GM12864 (cell line): Measurements from ENCODE around the gene DTWD1.
"Not testable (repeated sequence)": the region's sequence is repeated elsewhere in the genome, so short reads cannot be mapped to it uniquely, and the experiment has no call there.

ENCODE experiments used
- DNase-seq: peaks from one replicate; pipeline ENCODE4 v3.0.0-alpha.2; 2011; ENCODE audit warnings: low read depth
- H3K4me3 ChIP-seq: 2 replicates; pipeline ENCODE4 v1.5.1; 2011; ENCODE audit warnings: mild to moderate bottlenecking, low read depth, low read length, control low read depth
- TF ChIP-seq, protein P1 (sequence below): IDR thresholded peaks from 2 replicates; pipeline ENCODE4 v1.5.1; 2011; ENCODE audit warnings: low read depth, mild to moderate bottlenecking, moderate library complexity, low read length, control low read depth, inconsistent platforms; ENCODE audit errors: missing control alignments

Gene DTWD1

DNA sequence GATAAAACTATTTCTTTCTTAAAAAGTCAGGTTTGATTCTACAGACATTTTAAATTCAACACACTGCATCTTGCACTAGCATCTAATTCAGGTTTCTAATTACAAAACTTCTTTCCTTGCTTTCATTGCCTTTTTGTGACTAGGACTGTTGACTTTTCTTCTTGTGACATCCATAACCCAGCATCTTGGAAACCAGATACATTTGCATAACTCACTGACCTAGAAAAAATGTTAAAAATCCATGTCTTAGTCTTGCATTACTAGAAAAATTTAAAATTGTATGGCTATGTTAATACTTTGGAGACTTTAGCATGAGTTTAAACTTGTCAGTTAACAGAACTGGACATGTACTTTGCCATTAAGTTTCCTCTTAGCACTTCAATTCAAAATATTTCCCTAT lies 72.7 kb downstream of the DTWD1 start:
- DNase-seq, result no peak
- TF ChIP-seq, protein P1, sequence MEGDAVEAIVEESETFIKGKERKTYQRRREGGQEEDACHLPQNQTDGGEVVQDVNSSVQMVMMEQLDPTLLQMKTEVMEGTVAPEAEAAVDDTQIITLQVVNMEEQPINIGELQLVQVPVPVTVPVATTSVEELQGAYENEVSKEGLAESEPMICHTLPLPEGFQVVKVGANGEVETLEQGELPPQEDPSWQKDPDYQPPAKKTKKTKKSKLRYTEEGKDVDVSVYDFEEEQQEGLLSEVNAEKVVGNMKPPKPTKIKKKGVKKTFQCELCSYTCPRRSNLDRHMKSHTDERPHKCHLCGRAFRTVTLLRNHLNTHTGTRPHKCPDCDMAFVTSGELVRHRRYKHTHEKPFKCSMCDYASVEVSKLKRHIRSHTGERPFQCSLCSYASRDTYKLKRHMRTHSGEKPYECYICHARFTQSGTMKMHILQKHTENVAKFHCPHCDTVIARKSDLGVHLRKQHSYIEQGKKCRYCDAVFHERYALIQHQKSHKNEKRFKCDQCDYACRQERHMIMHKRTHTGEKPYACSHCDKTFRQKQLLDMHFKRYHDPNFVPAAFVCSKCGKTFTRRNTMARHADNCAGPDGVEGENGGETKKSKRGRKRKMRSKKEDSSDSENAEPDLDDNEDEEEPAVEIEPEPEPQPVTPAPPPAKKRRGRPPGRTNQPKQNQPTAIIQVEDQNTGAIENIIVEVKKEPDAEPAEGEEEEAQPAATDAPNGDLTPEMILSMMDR, result no peak
- no peak overlapping the region for H3K4me3 ChIP-seq

DNA sequence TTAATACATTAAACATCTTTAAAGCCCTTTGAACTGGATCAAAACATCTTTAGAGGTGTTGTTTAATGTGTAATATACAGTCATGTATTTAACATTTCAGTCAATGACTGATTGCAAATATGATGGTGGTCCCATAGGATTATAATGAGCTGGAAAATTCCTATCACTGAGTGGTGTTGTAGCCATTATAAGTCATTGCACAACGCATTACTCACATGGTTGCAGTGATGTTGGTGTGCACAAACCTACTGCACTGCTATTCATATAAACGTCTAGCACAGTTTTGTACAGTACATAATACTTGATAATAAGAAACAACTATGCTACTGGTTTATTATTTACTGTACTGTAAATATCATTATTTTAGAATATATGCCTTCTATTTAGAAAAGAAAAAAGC lies 75.6 kb downstream of the DTWD1 start:
- H3K4me3 ChIP-seq, result no peak overlapping the region
- TF ChIP-seq, protein P1, result no peak

DNA sequence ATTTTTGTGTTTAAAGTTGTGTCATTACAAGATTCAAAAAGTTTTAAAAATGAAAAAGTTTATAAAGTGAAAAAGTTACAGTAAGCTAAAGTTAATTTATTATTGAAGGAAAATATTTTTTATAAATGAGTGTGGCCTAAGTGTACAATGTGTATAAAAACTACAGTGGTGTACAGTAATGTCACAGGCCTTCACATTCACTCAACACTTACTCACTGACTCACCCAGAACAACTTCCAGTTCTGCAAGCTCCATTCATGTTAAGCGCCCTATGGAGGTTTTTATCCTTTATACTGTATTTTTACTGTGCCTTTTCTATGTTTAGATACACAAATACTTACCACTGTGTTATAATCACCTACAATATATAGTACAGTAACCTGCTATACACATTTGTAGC lies 76.3 kb downstream of the DTWD1 start:
- TF ChIP-seq, protein P1, result no peak
- no peak for DNase-seq

More for the DNA sequence above, 75.6 kb downstream of the DTWD1 start:
- DNase-seq, result no peak

DNA sequence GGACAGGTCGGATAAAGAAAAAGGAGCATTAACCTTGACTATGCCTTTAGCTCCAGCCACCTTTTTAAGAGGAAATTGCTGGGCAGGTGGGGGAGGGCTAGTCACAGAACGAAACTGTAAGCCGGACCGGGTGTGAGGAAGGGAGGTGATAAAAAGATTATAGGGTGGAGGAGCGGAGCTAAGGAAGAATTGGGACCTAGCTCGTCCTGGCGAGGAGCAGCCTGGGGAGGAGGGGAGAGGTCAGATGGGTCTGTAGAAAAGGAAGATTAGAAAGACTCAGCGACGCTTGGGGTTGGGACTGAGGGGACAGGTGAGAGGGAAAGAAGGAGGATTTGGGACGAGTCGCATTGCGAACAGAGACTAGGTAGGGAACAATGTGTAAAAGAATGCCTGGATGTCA lies 82.1 kb downstream of the DTWD1 start:
- not testable (repeated sequence) for H3K4me3 ChIP-seq, DNase-seq

More for the DNA sequence above, 76.3 kb downstream of the DTWD1 start:
- no peak overlapping the region for H3K4me3 ChIP-seq
